Keratinocyte (primary cell): Measurements from ENCODE around the gene GSDMA. TPM values are rescaled to one million over a fixed set of nuclear protein-coding genes. Genes with fewer than 3 reads are reported as not detected.
A peak's percentile ranks its signal among the peaks of the same experiment; 100 is the strongest.

Source experiments
- DNase-seq: peaks from one replicate; pipeline ENCODE4 v3.0.0-alpha.2; 2011; ENCODE audit warnings: low read depth, missing footprints, low spot score
- FAIRE-seq: peaks from 2 replicates; lab custom pipeline; 2011; peaks lifted over from hg19 to GRCh38; lab: Jason Lieb, UNC
- H2AFZ ChIP-seq: 2 replicates; pipeline ENCODE4 v1.6.0; 2012; ENCODE audit warnings: low read length, control low read depth, inconsistent platforms; ENCODE audit not compliant: control insufficient read depth
- H3K27ac ChIP-seq: 2 replicates; pipeline ENCODE4 v1.5.1; 2011; ENCODE audit warnings: low read length; ENCODE audit not compliant: control insufficient read depth, insufficient read depth
- H3K27me3 ChIP-seq: 3 replicates; pipeline ENCODE4 v1.6.0; 2011; ENCODE audit warnings: low read length; ENCODE audit not compliant: control insufficient read depth, insufficient read depth; ENCODE audit errors: extremely low read depth
- H3K36me3 ChIP-seq, 2 experiments: 2 replicates in 1 of 2; 3 replicates in 1 of 2; pipeline ENCODE4 v1.5.1; 2011; ENCODE audit warnings: low read length in 2 of 2, mild to moderate bottlenecking in 1 of 2; ENCODE audit not compliant: control insufficient read depth in 2 of 2, insufficient read depth in 2 of 2; ENCODE audit errors: extremely low read depth in 1 of 2
- H3K4me1 ChIP-seq: 3 replicates; pipeline ENCODE4 v1.5.1; 2011; ENCODE audit warnings: low read length; ENCODE audit not compliant: control insufficient read depth, insufficient read depth; ENCODE audit errors: extremely low read depth
- H3K4me2 ChIP-seq: 3 replicates; pipeline ENCODE4 v1.6.0; 2011; ENCODE audit warnings: low read depth, low read length; ENCODE audit not compliant: control insufficient read depth, insufficient read depth; ENCODE audit errors: extremely low read depth
- H3K4me3 ChIP-seq, 3 experiments: fragments of 200-600 bp in 1 of 3; sonication (generic) in 1 of 3; 2 replicates in 2 of 3; 3 replicates in 1 of 3; pipeline ENCODE4 v1.5.1; 2011 to 2016; ENCODE audit warnings: low read length in 3 of 3, mild to moderate bottlenecking in 3 of 3, control low read depth in 2 of 3, inconsistent platforms in 1 of 3, low read depth in 1 of 3, mixed read lengths in 1 of 3, mixed run types in 1 of 3, moderate library complexity in 1 of 3; ENCODE audit not compliant: control insufficient read depth in 2 of 3, insufficient read depth in 2 of 3; ENCODE audit errors: extremely low read depth in 1 of 3
- H3K79me2 ChIP-seq: 2 replicates; pipeline ENCODE4 v1.6.0; 2012; ENCODE audit warnings: low read length; ENCODE audit not compliant: control insufficient read depth, insufficient read depth
- H3K9ac ChIP-seq: 3 replicates; pipeline ENCODE4 v1.6.0; 2011; ENCODE audit warnings: low read length; ENCODE audit not compliant: control insufficient read depth, insufficient read depth; ENCODE audit errors: extremely low read depth
- H3K9me1 ChIP-seq: 3 replicates; pipeline ENCODE4 v1.6.0; 2011; ENCODE audit warnings: low read length; ENCODE audit not compliant: control insufficient read depth, insufficient read depth; ENCODE audit errors: extremely low read depth
- H3K9me3 ChIP-seq: 2 replicates; pipeline ENCODE4 v1.5.1; 2012; ENCODE audit warnings: low read depth, low read length; ENCODE audit not compliant: control insufficient read depth
- H4K20me1 ChIP-seq: 3 replicates; pipeline ENCODE4 v1.6.0; 2011; ENCODE audit warnings: low read length; ENCODE audit not compliant: control insufficient read depth, insufficient read depth; ENCODE audit errors: extremely low read depth
- EZH2 ChIP-seq: IDR thresholded peaks from one replicate; pipeline ENCODE4 v1.6.1; 2012; ENCODE audit warnings: inconsistent platforms, mild to moderate bottlenecking, low read length, moderate library complexity
- dilution Hi-C: fragments of 300-500 bp; cut with MboI; formaldehyde crosslinking; loops from one replicate; pipeline ENCODE4 v1.7.0; 2020; ENCODE audit warnings: low sequenced_read_pairs; ENCODE audit not compliant: extremely low pct_ligation_motif_present
- polyA plus RNA-seq, 5 experiments: library from polyadenylated mRNA; depleted of rRNA in 3 of 5; stranded (reverse) in 3 of 5; stranded (forward) in 1 of 5; unstranded in 1 of 5; fragments of >200 nt; gene quantifications; 1 replicate in 1 of 5; 2 replicates in 3 of 5; 3 replicates in 1 of 5; pipeline versions ENCODE4 v1.2.1 to v1.2.3, GENCODE V29; 2011 to 2012; ENCODE audit warnings: missing spikeins in 2 of 5, low read depth in 1 of 5, low replicate concordance in 1 of 5
- TF ChIP-seq, protein P1 (sequence below), 3 experiments: IDR thresholded peaks in 1 of 3; conservative IDR thresholded peaks in 1 of 3; optimal IDR thresholded peaks in 1 of 3; 2 replicates in 2 of 3; 3 replicates in 1 of 3; pipeline versions ENCODE3 to v1.5.1; 2011; ENCODE audit warnings: low read length in 3 of 3, mild to moderate bottlenecking in 3 of 3, moderate library complexity in 2 of 3, control low read depth in 1 of 3, inconsistent platforms in 1 of 3; ENCODE audit not compliant: insufficient read depth in 2 of 3; ENCODE audit errors: extremely low read depth in 1 of 3

The GSDMA gene
- polyA plus RNA-seq, 1 donor (not counting 4 experiments of a cell fraction or from before 2014, with no cell fraction given) = 5.0 TPM

- peaks cover 2% of the 10 kb centered on the region for H3K9me1 ChIP-seq
- no peaks in the 10 kb centered on the region for H3K9me3 ChIP-seq
- peaks cover 2% of the 10 kb centered on the region for H3K79me2 ChIP-seq
- TF ChIP-seq, protein P1, sequence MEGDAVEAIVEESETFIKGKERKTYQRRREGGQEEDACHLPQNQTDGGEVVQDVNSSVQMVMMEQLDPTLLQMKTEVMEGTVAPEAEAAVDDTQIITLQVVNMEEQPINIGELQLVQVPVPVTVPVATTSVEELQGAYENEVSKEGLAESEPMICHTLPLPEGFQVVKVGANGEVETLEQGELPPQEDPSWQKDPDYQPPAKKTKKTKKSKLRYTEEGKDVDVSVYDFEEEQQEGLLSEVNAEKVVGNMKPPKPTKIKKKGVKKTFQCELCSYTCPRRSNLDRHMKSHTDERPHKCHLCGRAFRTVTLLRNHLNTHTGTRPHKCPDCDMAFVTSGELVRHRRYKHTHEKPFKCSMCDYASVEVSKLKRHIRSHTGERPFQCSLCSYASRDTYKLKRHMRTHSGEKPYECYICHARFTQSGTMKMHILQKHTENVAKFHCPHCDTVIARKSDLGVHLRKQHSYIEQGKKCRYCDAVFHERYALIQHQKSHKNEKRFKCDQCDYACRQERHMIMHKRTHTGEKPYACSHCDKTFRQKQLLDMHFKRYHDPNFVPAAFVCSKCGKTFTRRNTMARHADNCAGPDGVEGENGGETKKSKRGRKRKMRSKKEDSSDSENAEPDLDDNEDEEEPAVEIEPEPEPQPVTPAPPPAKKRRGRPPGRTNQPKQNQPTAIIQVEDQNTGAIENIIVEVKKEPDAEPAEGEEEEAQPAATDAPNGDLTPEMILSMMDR (optimal IDR thresholded peaks at IDR 0.05 in 1 of 3, IDR thresholded peaks at IDR 0.05 in 1 of 3, conservative IDR thresholded peaks at IDR 0.05 in 1 of 3; ENCODE audit: extremely low read depth in 1 of 3, insufficient read depth in 2 of 3, low read length in 3 of 3) = no peak
- no peak for TF ChIP-seq EZH2
- H3K9ac ChIP-seq = no peak overlapping the region
- H2AFZ ChIP-seq = no peak overlapping the region
- no peaks in the 10 kb centered on the region for H3K27me3 ChIP-seq
- peaks cover 3 to 36% of the 10 kb centered on the region in 2 experiments for H3K36me3 ChIP-seq
- FAIRE-seq = no peak
- dilution Hi-C loops = no loop called here
- DNase-seq = no peak
- no peaks in the 10 kb centered on the region for H4K20me1 ChIP-seq
- H3K4me3 ChIP-seq = no peak overlapping the region
- H3K27ac ChIP-seq = no peak overlapping the region
- peaks cover 48% of the 10 kb centered on the region for H3K4me1 ChIP-seq
- H3K4me2 ChIP-seq = no peak overlapping the region
These were observed 57.3 kb downstream of the GSDMA start for GRCh38 chr17:40020146-40020545.

- DNase-seq = peak; percentile 98
- Histone ChIP-seq H3K79me2 (peaks cover 2% of the 10 kb centered on the region), H2AFZ (no peak overlapping the region), H3K4me1 (peaks cover 55% of the 10 kb centered on the region), H3K9ac (peak overlapping the region; percentile 76), H3K27me3 (no peaks in the 10 kb centered on the region), H4K20me1 (no peaks in the 10 kb centered on the region), H3K36me3 (peaks cover 3 to 38% of the 10 kb centered on the region in 2 experiments), H3K27ac (peak overlapping the region; percentile 89), H3K4me2 (peak overlapping the region; percentile 56), H3K9me3 (no peaks in the 10 kb centered on the region), H3K4me3 (peak overlapping the region in 1 of 3 experiments; percentile 15), H3K9me1 (peaks cover 2% of the 10 kb centered on the region)
- FAIRE-seq = peak; percentile 95
- TF ChIP-seq, protein P1 (optimal IDR thresholded peaks at IDR 0.05 in 1 of 3, IDR thresholded peaks at IDR 0.05 in 1 of 3, conservative IDR thresholded peaks at IDR 0.05 in 1 of 3; ENCODE audit: extremely low read depth in 1 of 3, insufficient read depth in 2 of 3, low read length in 3 of 3) = no peak
- TF ChIP-seq EZH2 = no peak
- dilution Hi-C loops = no loop called here
These were observed 58.7 kb downstream of the GSDMA start for GRCh38 chr17:40021451-40021971.
